HepG2 (cell line): ENCODE results near the gene ACACB. TPM values are rescaled to one million over a fixed set of nuclear protein-coding genes. Genes with fewer than 3 reads are reported as not detected.

Source experiments
- ARNT2 ChIP-seq: sonication (generic); formaldehyde crosslinking; IDR thresholded peaks from 2 replicates; pipeline ENCODE4 v1.8.0; 2022; ENCODE audit warnings: mild to moderate bottlenecking, low read depth, missing genetic modification reagents, moderate library complexity
- ATF4 ChIP-seq, 2 experiments: fragments of 450-650 bp in 1 of 2; sonication (generic) in 1 of 2; formaldehyde crosslinking; IDR thresholded peaks; 2 replicates each; pipeline versions ENCODE4 v1.5.0 to v1.8.0; 2020 to 2022; ENCODE audit warnings: mild to moderate bottlenecking in 1 of 2, missing genetic modification reagents in 1 of 2
- E2F1 ChIP-seq: sonication (generic); formaldehyde crosslinking; IDR thresholded peaks from 2 replicates; pipeline ENCODE4 v1.5.0; 2020; ENCODE audit warnings: missing genetic modification reagents
- FOXJ3 ChIP-seq: sonication (generic); formaldehyde crosslinking; IDR thresholded peaks from 2 replicates; pipeline ENCODE4 v1.4.0; 2020; ENCODE audit warnings: missing genetic modification reagents, mild to moderate bottlenecking, borderline replicate concordance
- GATAD1 ChIP-seq: IDR thresholded peaks from 2 replicates; pipeline ENCODE4 v1.6.1; 2016; ENCODE audit warnings: missing genetic modification reagents, missing compliant biosample characterization
- HDAC2 ChIP-seq: sonication (generic); formaldehyde crosslinking; IDR thresholded peaks from 2 replicates; pipeline ENCODE4 v1.4.0; 2020; ENCODE audit warnings: missing genetic modification reagents
- HNRNPL ChIP-seq: fragments of 200-400 bp; formaldehyde crosslinking; IDR thresholded peaks from 2 replicates; pipeline ENCODE4 v1.6.1; 2017; ENCODE audit warnings: mild to moderate bottlenecking, low read depth, low read length
- NCOA5 ChIP-seq: sonication (generic); formaldehyde crosslinking; IDR thresholded peaks from 2 replicates; pipeline ENCODE4 v1.4.0; 2020; ENCODE audit warnings: missing genetic modification reagents
- NFYB ChIP-seq: sonication (generic); formaldehyde crosslinking; IDR thresholded peaks from 2 replicates; pipeline ENCODE4 v1.4.0; 2020; ENCODE audit warnings: missing genetic modification reagents
- PCBP2 ChIP-seq: fragments of 200-400 bp; formaldehyde crosslinking; optimal IDR thresholded peaks from 2 replicates; pipeline ENCODE3; 2018; ENCODE audit warnings: low read length, low read depth; ENCODE audit not compliant: poor library complexity, severe bottlenecking
- RORA ChIP-seq: sonication (generic); formaldehyde crosslinking; IDR thresholded peaks from 2 replicates; pipeline ENCODE4 v1.5.0; 2020; ENCODE audit warnings: mild to moderate bottlenecking, missing genetic modification reagents, moderate library complexity
- SAFB2 ChIP-seq: sonication (generic); formaldehyde crosslinking; IDR thresholded peaks from 2 replicates; pipeline ENCODE4 v1.5.1; 2020; ENCODE audit warnings: missing genetic modification reagents, low read depth, mild to moderate bottlenecking, borderline replicate concordance
- SETDB1 ChIP-seq: sonication (generic); formaldehyde crosslinking; IDR thresholded peaks from 2 replicates; pipeline ENCODE4 v1.5.1; 2020; ENCODE audit warnings: missing genetic modification reagents, mild to moderate bottlenecking, borderline replicate concordance
- SP2 ChIP-seq: sonication (generic); formaldehyde crosslinking; IDR thresholded peaks from 2 replicates; pipeline ENCODE4 v1.5.1; 2020; ENCODE audit warnings: mild to moderate bottlenecking, missing genetic modification reagents
- TOPORS ChIP-seq: sonication (generic); formaldehyde crosslinking; IDR thresholded peaks from 2 replicates; pipeline ENCODE4 v1.8.0; 2023; ENCODE audit warnings: mild to moderate bottlenecking, missing genetic modification reagents
- ZNF496 ChIP-seq: sonication (generic); formaldehyde crosslinking; IDR thresholded peaks from 2 replicates; pipeline ENCODE4 v1.8.1; 2023; ENCODE audit warnings: mild to moderate bottlenecking, moderate library complexity, missing genetic modification reagents; ENCODE audit not compliant: insufficient replicate concordance
- ZNF607 ChIP-seq: sonication (generic); formaldehyde crosslinking; IDR thresholded peaks from 2 replicates; pipeline ENCODE4 v1.5.1; 2020; ENCODE audit warnings: missing genetic modification reagents, mild to moderate bottlenecking, borderline replicate concordance
- ZNF775 ChIP-seq: sonication (generic); formaldehyde crosslinking; IDR thresholded peaks from 2 replicates; pipeline ENCODE4 v1.4.0; 2020; ENCODE audit warnings: missing genetic modification reagents, mild to moderate bottlenecking, moderate library complexity, borderline replicate concordance
- polyA plus RNA-seq, 8 experiments: library from polyadenylated mRNA; depleted of rRNA in 3 of 8; stranded (reverse) in 7 of 8; unstranded in 1 of 8; fragments of >200 nt; fragmentation: Illumina TruSeq in 4 of 8; extraction: Trizol in 4 of 8; gene quantifications; 2 replicates each; pipeline versions ENCODE4 v1.2.1 to v1.2.3, GENCODE V29; 2011 to 2016; ENCODE audit warnings: low read depth in 4 of 8, missing spikeins in 1 of 8, mixed read lengths in 1 of 8; ENCODE audit not compliant: insufficient read depth in 1 of 8
- total RNA-seq, 5 experiments: library from RNA; depleted of rRNA; stranded (reverse); fragments of >200 nt; fragmentation: Illumina TruSeq; extraction: Trizol; gene quantifications; 2 replicates each; pipeline ENCODE4 v1.2.3, GENCODE V29; 2016; ENCODE audit warnings: low read depth in 1 of 5
- TF ChIP-seq, protein P1 (sequence below): sonication (generic); formaldehyde crosslinking; IDR thresholded peaks from 2 replicates; pipeline ENCODE4 v1.8.0; 2022; ENCODE audit warnings: mild to moderate bottlenecking, missing genetic modification reagents, borderline replicate concordance
- TF ChIP-seq, protein P2 (sequence below): sonication (generic); formaldehyde crosslinking; IDR thresholded peaks from 2 replicates; pipeline ENCODE4 v1.4.0; 2020; ENCODE audit warnings: mild to moderate bottlenecking, missing genetic modification reagents
- TF ChIP-seq, protein P3 (sequence below): sonication (generic); formaldehyde crosslinking; IDR thresholded peaks from 2 replicates; pipeline ENCODE4 v1.5.1; 2020; ENCODE audit warnings: mild to moderate bottlenecking, missing genetic modification reagents, borderline replicate concordance

Gene ACACB
- total and polyA plus RNA-seq, 2 of the 13 experiments (the other 11 are each of a cell fraction or from before 2014, with no cell fraction given): 6.2 to 8.6 TPM

DNA sequence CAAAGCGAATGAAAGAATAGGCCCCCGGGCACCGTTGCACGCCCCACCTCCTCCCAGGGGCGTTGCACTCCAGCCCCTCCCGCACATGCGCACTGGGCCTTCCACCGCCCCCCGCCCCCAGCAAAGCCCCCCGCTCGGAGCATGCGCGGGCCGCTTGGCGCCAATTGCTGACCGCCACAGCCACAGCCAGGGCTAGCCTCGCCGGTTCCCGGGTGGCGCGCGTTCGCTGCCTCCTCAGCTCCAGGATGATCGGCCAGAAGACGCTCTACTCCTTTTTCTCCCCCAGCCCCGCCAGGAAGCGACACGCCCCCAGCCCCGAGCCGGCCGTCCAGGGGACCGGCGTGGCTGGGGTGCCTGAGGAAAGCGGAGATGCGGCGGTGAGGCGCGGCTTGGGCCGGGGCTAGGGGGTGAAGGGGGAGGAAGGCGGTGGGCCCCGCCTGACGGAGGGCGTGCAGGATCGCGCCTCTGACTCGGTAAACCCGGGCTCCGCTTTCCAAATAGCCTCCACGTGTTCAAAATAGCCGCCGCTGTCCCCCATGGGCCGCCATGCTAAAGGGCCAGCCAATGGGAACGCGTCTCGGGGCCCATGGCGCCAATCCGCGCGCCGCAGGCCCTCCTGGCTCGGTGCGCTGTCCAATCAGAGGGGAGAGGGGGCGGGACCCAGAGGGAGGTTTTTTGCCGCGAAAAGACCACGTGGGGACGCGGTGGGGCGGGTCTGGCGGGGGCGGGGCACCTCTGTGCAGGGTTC, 18.8 kb upstream of the ACACB start, which contains the start of gene UNG (continued):
- TF ChIP-seq, protein P1, sequence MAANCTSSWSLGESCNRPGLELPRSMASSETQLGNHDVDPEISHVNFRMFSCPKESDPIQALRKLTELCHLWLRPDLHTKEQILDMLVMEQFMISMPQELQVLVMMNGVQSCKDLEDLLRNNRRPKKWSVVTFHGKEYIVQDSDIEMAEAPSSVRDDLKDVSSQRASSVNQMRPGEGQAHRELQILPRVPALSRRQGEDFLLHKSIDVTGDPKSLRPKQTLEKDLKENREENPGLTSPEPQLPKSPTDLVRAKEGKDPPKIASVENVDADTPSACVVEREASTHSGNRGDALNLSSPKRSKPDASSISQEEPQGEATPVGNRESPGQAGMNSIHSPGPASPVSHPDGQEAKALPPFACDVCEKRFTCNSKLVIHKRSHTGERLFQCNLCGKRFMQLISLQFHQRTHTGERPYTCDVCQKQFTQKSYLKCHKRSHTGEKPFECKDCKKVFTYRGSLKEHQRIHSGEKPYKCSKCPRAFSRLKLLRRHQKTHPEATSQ (CRISPR knock-in tag): peak; percentile 72; the same call in 1 of the 2 replicates
- no peak for TF ChIP-seq SAFB2 (CRISPR knock-in tag)
- no peak for TF ChIP-seq ZNF496
- peak in 1 of 2 experiments; percentile 79; a peak in 2 of 4 replicates for TF ChIP-seq ATF4 (CRISPR knock-in tag; IDR thresholded peaks at IDR 0.05)
- no peak for TF ChIP-seq SETDB1
- TF ChIP-seq E2F1 (CRISPR knock-in tag): peak; percentile 77
- TF ChIP-seq, protein P2, sequence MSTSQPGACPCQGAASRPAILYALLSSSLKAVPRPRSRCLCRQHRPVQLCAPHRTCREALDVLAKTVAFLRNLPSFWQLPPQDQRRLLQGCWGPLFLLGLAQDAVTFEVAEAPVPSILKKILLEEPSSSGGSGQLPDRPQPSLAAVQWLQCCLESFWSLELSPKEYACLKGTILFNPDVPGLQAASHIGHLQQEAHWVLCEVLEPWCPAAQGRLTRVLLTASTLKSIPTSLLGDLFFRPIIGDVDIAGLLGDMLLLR (CRISPR knock-in tag): peak; percentile 13; the same call in 1 of the 2 replicates
- no peak for TF ChIP-seq HNRNPL
- no peak for TF ChIP-seq NCOA5 (CRISPR knock-in tag)
- peak; percentile 8; the same call in 1 of the 2 replicates for TF ChIP-seq HDAC2 (CRISPR knock-in tag)
- no peak for TF ChIP-seq RORA (CRISPR knock-in tag)
- no peak for TF ChIP-seq ZNF775 (CRISPR knock-in tag)
- TF ChIP-seq NFYB (CRISPR knock-in tag): peak; percentile 94
- TF ChIP-seq GATAD1 (CRISPR knock-in tag): peak; percentile 66
- TF ChIP-seq PCBP2: no peak
- peak; percentile 49 for TF ChIP-seq ZNF607 (CRISPR knock-in tag)
- TF ChIP-seq FOXJ3 (CRISPR knock-in tag): no peak
- peak; percentile 95 for TF ChIP-seq TOPORS (CRISPR knock-in tag)
- TF ChIP-seq, protein P3, sequence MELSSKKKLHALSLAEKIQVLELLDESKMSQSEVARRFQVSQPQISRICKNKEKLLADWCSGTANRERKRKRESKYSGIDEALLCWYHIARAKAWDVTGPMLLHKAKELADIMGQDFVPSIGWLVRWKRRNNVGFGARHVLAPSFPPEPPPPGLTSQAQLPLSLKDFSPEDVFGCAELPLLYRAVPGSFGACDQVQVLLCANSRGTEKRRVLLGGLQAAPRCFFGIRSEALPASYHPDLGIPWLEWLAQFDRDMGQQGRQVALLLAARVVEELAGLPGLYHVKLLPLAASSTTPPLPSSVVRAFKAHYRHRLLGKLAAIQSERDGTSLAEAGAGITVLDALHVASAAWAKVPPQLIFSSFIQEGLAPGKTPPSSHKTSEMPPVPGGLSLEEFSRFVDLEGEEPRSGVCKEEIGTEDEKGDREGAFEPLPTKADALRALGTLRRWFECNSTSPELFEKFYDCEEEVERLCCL (CRISPR knock-in tag): 0 out of 2 replicates have a peak, but pooled peaks have one; percentile 39
- TF ChIP-seq SP2 (CRISPR knock-in tag): peak; percentile 97
- TF ChIP-seq ARNT2 (CRISPR knock-in tag): peak; percentile 94
